Lower leg skin (tissue), 4 donors: ENCODE results near the gene LHFPL2. TPM values are rescaled to one million over a fixed set of nuclear protein-coding genes. Genes with fewer than 3 reads are reported as not detected.

ENCODE experiments used
- DNase-seq, 2 donors: peaks; one replicate each; pipeline ENCODE4 v3.0.0-alpha.2; 2019; ENCODE audit warnings: low spot score in 2 of 2
- H3K4me3 ChIP-seq: fragments of 200-600 bp; sonication (generic); 2 replicates; pipeline ENCODE4 v1.5.1; 2017; ENCODE audit warnings: mild to moderate bottlenecking, low read depth; ENCODE audit not compliant: poor library complexity, severe bottlenecking
- POLR2A ChIP-seq, 2 donors: fragments of 450-650 bp; IDR thresholded peaks; one replicate each; pipeline ENCODE4 v1.6.1; 2016 to 2017; ENCODE audit warnings: antibody characterized with exemption in 2 of 2, mild to moderate bottlenecking in 1 of 2, moderate library complexity in 1 of 2
- WGBS, 2 donors: methylation state at CpG; one replicate each; pipeline ENCODE4 v1.1.5; 2018; 5-methylcytosine and 5-hydroxymethylcytosine counted together
- intact Hi-C: fragments of 100-400 bp; cut with DNase I; formaldehyde crosslinking; loops from one replicate; pipeline ENCODE4 v1.15.0; 2023; ENCODE audit warnings: low total_unique reads
- total RNA-seq, 4 donors: library from RNA; depleted of rRNA; stranded (reverse); fragments of >200 nt; gene quantifications; one replicate each; pipeline ENCODE4 v1.1.0, GENCODE V29; 2016
- TF ChIP-seq, protein P1 (sequence below), 3 donors: fragments of 450-650 bp; IDR thresholded peaks; one replicate each; pipeline ENCODE4 v1.5.1; 2016; ENCODE audit warnings: antibody characterized with exemption in 3 of 3, mild to moderate bottlenecking in 3 of 3, moderate library complexity in 2 of 3

LHFPL2 gene
- total RNA-seq, 4 donors from 2014 or later, result 7.3 to 11.1 (median 9.6) TPM

DNA sequence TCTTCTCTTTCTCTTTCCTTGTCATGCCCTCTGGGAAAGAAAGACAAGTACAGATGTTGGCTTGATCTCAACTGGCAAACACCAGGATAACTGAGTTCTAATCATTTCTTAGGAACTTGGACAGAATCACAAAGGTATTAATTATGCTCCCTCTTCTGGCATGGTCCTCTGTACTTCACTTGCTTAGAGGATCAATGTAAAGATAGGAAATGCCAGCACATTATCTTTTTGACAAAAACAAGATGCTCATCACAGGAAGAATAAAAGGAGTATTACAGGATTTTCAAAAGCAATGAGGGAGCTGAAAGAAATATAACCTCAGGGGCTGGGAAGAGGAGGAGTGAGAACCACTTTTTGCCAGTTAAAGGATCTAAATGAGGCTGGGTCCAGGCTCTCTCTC lies 70.6 kb downstream of the LHFPL2 start:
- intact Hi-C loops, result no loop called here
- TF ChIP-seq POLR2A (IDR thresholded peaks at IDR 0.05), result no peak
- TF ChIP-seq, protein P1, sequence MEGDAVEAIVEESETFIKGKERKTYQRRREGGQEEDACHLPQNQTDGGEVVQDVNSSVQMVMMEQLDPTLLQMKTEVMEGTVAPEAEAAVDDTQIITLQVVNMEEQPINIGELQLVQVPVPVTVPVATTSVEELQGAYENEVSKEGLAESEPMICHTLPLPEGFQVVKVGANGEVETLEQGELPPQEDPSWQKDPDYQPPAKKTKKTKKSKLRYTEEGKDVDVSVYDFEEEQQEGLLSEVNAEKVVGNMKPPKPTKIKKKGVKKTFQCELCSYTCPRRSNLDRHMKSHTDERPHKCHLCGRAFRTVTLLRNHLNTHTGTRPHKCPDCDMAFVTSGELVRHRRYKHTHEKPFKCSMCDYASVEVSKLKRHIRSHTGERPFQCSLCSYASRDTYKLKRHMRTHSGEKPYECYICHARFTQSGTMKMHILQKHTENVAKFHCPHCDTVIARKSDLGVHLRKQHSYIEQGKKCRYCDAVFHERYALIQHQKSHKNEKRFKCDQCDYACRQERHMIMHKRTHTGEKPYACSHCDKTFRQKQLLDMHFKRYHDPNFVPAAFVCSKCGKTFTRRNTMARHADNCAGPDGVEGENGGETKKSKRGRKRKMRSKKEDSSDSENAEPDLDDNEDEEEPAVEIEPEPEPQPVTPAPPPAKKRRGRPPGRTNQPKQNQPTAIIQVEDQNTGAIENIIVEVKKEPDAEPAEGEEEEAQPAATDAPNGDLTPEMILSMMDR (IDR thresholded peaks at IDR 0.05), result no peak
- no peak for DNase-seq
- no peak overlapping the region for H3K4me3 ChIP-seq

- WGBS, 2 donors, result 53 to 56% methylated on average over 8 of the region's 8 CpGs
- intact Hi-C loops, result no loop called here
- no peak overlapping the region for H3K4me3 ChIP-seq
- TF ChIP-seq POLR2A (IDR thresholded peaks at IDR 0.05), result no peak
- TF ChIP-seq, protein P1 (IDR thresholded peaks at IDR 0.05), result no peak
- DNase-seq, result peak in 1 of 2 donors; percentile 55
Observed at GRCh38 chr5:78577071-78577807, 71.3 kb downstream of the LHFPL2 start.

- intact Hi-C loops, result no loop called here
- WGBS, 2 donors, result 78 to 85% methylated on average over 3 of the region's 3 CpGs
- no peak overlapping the region for H3K4me3 ChIP-seq
- DNase-seq, result no peak
- TF ChIP-seq, protein P1 (IDR thresholded peaks at IDR 0.05), result no peak
- no peak for TF ChIP-seq POLR2A (IDR thresholded peaks at IDR 0.05)
Observed at GRCh38 chr5:78576376-78576775, 72.2 kb downstream of the LHFPL2 start.

GRCh38 chr5:78574731-78575161 lies 73.8 kb downstream of the LHFPL2 start:
- TF ChIP-seq, protein P1 (IDR thresholded peaks at IDR 0.05), result no peak
- TF ChIP-seq POLR2A (IDR thresholded peaks at IDR 0.05), result no peak
- intact Hi-C loops, result no loop called here
- no peak for DNase-seq
- H3K4me3 ChIP-seq, result no peak overlapping the region
- 80 to 82% methylated on average over 7 of the region's 7 CpGs for WGBS, 2 donors

- no peak for DNase-seq
- intact Hi-C loops, result no loop called here
- WGBS, 2 donors, result 52 to 66% methylated on average over 4 of the region's 4 CpGs
- TF ChIP-seq POLR2A (IDR thresholded peaks at IDR 0.05), result no peak
- TF ChIP-seq, protein P1 (IDR thresholded peaks at IDR 0.05), result no peak
- no peak overlapping the region for H3K4me3 ChIP-seq
Observed at GRCh38 chr5:78574131-78574673, 74.4 kb downstream of the LHFPL2 start.
